GM20000 (cell line): ENCODE measurements around the gene OR51E2.

Experiments used
- DNase-seq: peaks from one replicate; pipeline ENCODE4 v3.0.0; 2012; ENCODE audit warnings: low spot score
- CTCF ChIP-seq: IDR thresholded peaks from 2 replicates; pipeline ENCODE4 v1.5.1; 2012; ENCODE audit warnings: mild to moderate bottlenecking, control low read depth; ENCODE audit errors: extremely low read depth, missing control alignments

OR51E2 gene

GRCh38 chr11:4680341-4680740 lies 17.3 kb downstream of the OR51E2 start:
- TF ChIP-seq CTCF: no peak
- DNase-seq: no peak

- no peak for TF ChIP-seq CTCF
- DNase-seq: no peak
These were observed 19.7 kb downstream of the OR51E2 start for GRCh38 chr11:4677948-4678347.

GRCh38 chr11:4673781-4674180 lies 23.9 kb downstream of the OR51E2 start:
- no peak for DNase-seq
- no peak for TF ChIP-seq CTCF

- no peak for TF ChIP-seq CTCF
- no peak for DNase-seq
These were observed 25.2 kb downstream of the OR51E2 start for GRCh38 chr11:4672470-4672869.

GRCh38 chr11:4671741-4672140 lies 25.9 kb downstream of the OR51E2 start:
- no peak for DNase-seq

GRCh38 chr11:4665424-4665823 lies 32.2 kb downstream of the OR51E2 start:
- DNase-seq: no peak
- TF ChIP-seq CTCF: no peak

More at GRCh38 chr11:4671741-4672140, 25.9 kb downstream of the OR51E2 start:
- no peak for TF ChIP-seq CTCF

GRCh38 chr11:4664786-4665185 lies 32.9 kb downstream of the OR51E2 start:
- TF ChIP-seq CTCF: no peak

More at GRCh38 chr11:4664786-4665185, 32.9 kb downstream of the OR51E2 start:
- no peak for DNase-seq
